ENCODE data around the gene ALOX15B. TPM values are rescaled to one million over a fixed set of nuclear protein-coding genes. Genes with fewer than 3 reads are reported as not detected.

Gene ALOX15B
- polyA plus RNA-seq, 1 of the 3 experiments (the other 2 are of a cell fraction): not detected

DNA sequence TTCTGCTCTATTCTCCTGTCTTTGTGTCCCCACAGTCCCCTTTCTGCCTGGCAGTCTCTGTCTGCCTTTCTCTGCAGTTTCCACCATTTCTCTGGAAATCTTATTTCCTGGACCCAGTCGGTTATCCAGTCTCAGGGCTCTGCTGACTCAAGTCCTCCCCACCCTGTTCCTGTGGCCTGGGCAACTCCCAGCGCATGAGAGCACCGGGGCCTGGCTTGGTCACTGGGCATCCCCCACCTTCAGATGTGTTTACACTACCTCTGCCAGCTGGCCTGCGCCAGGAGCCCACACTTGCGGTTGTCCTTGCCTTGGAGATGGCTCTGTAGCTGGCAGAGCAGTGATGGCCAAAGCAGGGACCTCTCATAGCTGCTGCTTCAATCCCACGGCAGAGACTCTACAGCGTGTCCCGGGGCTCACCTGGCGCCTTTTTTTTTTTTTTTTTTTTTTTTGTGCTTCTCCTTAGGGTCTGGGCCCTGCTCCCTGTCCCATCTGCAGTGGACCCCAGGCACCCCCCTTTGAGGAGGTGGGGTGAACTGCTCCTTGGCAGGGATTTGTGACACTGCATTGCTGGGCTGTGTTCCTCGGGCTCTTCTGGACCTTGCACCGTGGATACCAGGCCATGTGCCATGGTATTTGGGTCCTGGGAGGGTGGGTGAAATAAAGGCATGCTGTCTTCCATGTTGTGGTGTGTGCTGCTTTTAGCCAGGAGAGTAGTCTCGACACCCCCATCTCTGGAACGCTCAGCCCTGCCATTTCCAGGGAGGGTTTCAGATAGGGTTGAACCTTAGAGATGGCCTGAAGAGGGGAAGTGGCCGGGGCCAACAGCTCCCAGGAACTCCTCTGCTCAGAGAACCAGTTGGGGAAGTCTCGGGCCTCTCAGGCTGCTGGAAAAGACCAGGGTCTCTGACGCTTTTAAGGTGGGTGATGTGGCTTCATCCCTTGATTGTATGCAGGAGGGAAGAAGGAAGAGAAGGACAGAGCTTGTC, 18.9 kb upstream of the ALOX15B start:
- Histone ChIP-seq H3K79me2 (ENCODE audit: insufficient read depth) (no peaks in the 10 kb centered on the region), H3K27ac (ENCODE audit: low read depth in 2 of 2, low read length in 1 of 2) (no peak overlapping the region), H3K36me3 (replicated peaks in 1 of 2; ENCODE audit: control insufficient read depth in 1 of 2, insufficient read depth in 2 of 2, low read length in 1 of 2) (no peaks in the 10 kb centered on the region), H3K9me3 (no peaks in the 10 kb centered on the region), H4K20me1 (ENCODE audit: insufficient read depth) (no peaks in the 10 kb centered on the region), H3K9ac (no peak overlapping the region), H3K27me3 (ENCODE audit: insufficient read depth) (no peaks in the 10 kb centered on the region), H2AFZ (ENCODE audit: low read depth) (peak overlapping the region; percentile 40; the same call in 1 of the 2 replicates), H3K9me2 (no peaks in the 10 kb centered on the region), H3K4me1 (ENCODE audit: control insufficient read depth in 1 of 2, insufficient read depth in 2 of 2, low read depth in 1 of 2, low read length in 1 of 2) (peaks cover 0 to 15% of the 10 kb centered on the region in 2 experiments; a peak in 1 of 4 replicates), H3K4me3 (ENCODE audit: low read depth in 2 of 2, low read length in 1 of 2) (no peak overlapping the region), H3F3A (replicated peaks; ENCODE audit: insufficient read depth) (no peaks in the 10 kb centered on the region), H3K4me2 (no peak overlapping the region)
- 74% methylated on average over 15 of the region's 16 CpGs for WGBS (ENCODE audit: low lambda C conversion rate)
- ChIA-PET CTCF (interaction anchor here (1.2 to 14.8 kb wide), 7 partner anchors 19 to 74 kb away, joined by 5 to 228 read pairs (median 26); partner anchors contain the start of gene ALOX15B), POLR2A (no interaction called here)
- TF ChIP-seq EP300 (IDR thresholded peaks at IDR 0.05; ENCODE audit: borderline replicate concordance in 1 of 2, low read depth in 1 of 2, low read length in 1 of 2): no peak
- no peak for TF ChIP-seq JUND (IDR thresholded peaks at IDR 0.05)
- no peak for TF ChIP-seq NRF1 (IDR thresholded peaks at IDR 0.05; ENCODE audit: low read depth, low read length)
- no peak for TF ChIP-seq MAX (IDR thresholded peaks at IDR 0.05; ENCODE audit: low read depth)
- TF ChIP-seq FOXJ3 (CRISPR knock-in tag; IDR thresholded peaks at IDR 0.05): no peak
- TF ChIP-seq FOXM1 (IDR thresholded peaks at IDR 0.05; ENCODE audit: low read depth): no peak
- TF ChIP-seq GATA2 (CRISPR knock-in tag; IDR thresholded peaks at IDR 0.05): no peak
- no peak for TF ChIP-seq USF2 (IDR thresholded peaks at IDR 0.05; ENCODE audit: borderline replicate concordance, low read depth, low read length)
- TF ChIP-seq, protein P1, sequence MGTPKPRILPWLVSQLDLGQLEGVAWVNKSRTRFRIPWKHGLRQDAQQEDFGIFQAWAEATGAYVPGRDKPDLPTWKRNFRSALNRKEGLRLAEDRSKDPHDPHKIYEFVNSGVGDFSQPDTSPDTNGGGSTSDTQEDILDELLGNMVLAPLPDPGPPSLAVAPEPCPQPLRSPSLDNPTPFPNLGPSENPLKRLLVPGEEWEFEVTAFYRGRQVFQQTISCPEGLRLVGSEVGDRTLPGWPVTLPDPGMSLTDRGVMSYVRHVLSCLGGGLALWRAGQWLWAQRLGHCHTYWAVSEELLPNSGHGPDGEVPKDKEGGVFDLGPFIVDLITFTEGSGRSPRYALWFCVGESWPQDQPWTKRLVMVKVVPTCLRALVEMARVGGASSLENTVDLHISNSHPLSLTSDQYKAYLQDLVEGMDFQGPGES (IDR thresholded peaks at IDR 0.05; ENCODE audit: low read depth, low read length): no peak
- TF ChIP-seq POLR2AphosphoS5 (IDR thresholded peaks at IDR 0.05; ENCODE audit: low read depth, low read length): no peak
- no peak for TF ChIP-seq YY1 (IDR thresholded peaks at IDR 0.05; ENCODE audit: low read depth)
- TF ChIP-seq CTCF (IDR thresholded peaks at IDR 0.05): no peak
- TF ChIP-seq, protein P2, sequence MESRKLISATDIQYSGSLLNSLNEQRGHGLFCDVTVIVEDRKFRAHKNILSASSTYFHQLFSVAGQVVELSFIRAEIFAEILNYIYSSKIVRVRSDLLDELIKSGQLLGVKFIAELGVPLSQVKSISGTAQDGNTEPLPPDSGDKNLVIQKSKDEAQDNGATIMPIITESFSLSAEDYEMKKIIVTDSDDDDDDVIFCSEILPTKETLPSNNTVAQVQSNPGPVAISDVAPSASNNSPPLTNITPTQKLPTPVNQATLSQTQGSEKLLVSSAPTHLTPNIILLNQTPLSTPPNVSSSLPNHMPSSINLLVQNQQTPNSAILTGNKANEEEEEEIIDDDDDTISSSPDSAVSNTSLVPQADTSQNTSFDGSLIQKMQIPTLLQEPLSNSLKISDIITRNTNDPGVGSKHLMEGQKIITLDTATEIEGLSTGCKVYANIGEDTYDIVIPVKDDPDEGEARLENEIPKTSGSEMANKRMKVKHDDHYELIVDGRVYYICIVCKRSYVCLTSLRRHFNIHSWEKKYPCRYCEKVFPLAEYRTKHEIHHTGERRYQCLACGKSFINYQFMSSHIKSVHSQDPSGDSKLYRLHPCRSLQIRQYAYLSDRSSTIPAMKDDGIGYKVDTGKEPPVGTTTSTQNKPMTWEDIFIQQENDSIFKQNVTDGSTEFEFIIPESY (IDR thresholded peaks at IDR 0.05; ENCODE audit: borderline replicate concordance, low read depth): no peak
- TF ChIP-seq, protein P3, sequence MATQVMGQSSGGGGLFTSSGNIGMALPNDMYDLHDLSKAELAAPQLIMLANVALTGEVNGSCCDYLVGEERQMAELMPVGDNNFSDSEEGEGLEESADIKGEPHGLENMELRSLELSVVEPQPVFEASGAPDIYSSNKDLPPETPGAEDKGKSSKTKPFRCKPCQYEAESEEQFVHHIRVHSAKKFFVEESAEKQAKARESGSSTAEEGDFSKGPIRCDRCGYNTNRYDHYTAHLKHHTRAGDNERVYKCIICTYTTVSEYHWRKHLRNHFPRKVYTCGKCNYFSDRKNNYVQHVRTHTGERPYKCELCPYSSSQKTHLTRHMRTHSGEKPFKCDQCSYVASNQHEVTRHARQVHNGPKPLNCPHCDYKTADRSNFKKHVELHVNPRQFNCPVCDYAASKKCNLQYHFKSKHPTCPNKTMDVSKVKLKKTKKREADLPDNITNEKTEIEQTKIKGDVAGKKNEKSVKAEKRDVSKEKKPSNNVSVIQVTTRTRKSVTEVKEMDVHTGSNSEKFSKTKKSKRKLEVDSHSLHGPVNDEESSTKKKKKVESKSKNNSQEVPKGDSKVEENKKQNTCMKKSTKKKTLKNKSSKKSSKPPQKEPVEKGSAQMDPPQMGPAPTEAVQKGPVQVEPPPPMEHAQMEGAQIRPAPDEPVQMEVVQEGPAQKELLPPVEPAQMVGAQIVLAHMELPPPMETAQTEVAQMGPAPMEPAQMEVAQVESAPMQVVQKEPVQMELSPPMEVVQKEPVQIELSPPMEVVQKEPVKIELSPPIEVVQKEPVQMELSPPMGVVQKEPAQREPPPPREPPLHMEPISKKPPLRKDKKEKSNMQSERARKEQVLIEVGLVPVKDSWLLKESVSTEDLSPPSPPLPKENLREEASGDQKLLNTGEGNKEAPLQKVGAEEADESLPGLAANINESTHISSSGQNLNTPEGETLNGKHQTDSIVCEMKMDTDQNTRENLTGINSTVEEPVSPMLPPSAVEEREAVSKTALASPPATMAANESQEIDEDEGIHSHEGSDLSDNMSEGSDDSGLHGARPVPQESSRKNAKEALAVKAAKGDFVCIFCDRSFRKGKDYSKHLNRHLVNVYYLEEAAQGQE (IDR thresholded peaks at IDR 0.05; ENCODE audit: low read depth, low read length): no peak
- TF ChIP-seq, protein P4, sequence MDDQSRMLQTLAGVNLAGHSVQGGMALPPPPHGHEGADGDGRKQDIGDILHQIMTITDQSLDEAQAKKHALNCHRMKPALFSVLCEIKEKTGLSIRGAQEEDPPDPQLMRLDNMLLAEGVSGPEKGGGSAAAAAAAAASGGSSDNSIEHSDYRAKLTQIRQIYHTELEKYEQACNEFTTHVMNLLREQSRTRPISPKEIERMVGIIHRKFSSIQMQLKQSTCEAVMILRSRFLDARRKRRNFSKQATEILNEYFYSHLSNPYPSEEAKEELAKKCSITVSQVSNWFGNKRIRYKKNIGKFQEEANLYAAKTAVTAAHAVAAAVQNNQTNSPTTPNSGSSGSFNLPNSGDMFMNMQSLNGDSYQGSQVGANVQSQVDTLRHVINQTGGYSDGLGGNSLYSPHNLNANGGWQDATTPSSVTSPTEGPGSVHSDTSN (IDR thresholded peaks at IDR 0.05): no peak
- no peak for DNase-seq
